Measurements from ENCODE around the gene RHBDL1. TPM values are rescaled to one million over a fixed set of nuclear protein-coding genes. Genes with fewer than 3 reads are reported as not detected.

Gene RHBDL1
- total and polyA plus RNA-seq, 2 donors (not counting 3 experiments of a cell fraction or from before 2014, with no cell fraction given): 1.1 to 1.8 TPM

DNA sequence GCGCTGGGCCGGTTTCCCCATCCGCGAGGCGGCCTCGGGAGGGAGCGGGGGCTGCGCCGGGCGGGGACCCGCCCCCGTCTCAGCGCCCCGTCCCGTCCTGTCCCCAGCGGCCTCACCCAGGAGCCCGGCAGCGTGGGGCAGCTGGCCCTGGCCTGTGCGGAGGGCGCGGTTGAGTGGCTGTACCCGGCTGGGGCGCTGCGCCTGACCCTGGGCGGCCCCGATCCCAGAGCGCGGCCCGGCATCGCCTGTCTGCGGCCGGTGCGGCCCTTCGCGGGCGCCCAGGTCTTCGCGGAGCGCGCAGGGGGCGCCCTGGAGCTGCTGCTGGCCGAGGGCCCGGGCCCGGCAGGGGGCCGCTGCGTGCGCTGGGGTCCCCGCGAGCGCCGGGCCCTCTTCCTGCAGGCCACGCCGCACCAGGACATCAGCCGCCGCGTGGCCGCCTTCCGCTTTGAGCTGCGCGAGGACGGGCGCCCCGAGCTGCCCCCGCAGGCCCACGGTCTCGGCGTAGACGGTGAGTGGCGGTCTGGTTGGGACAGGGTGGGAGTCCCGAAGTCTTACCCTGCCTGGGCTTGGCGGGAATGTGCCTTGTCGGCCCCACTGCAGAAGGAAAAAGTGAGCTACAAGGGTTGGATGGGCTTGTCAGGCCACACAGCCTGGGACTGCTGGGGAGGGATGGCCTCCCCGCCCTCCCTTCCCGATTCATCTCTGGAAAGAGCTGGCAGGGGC is 40.2 kb downstream of the RHBDL1 start:
- TF ChIP-seq JUN (IDR thresholded peaks at IDR 0.05; ENCODE audit: borderline replicate concordance, insufficient read depth, insufficient read length, low read depth): no peak
- TF ChIP-seq FOS (IDR thresholded peaks at IDR 0.05; ENCODE audit: borderline replicate concordance, insufficient read depth, low read length): no peak
- TF ChIP-seq, protein P1, sequence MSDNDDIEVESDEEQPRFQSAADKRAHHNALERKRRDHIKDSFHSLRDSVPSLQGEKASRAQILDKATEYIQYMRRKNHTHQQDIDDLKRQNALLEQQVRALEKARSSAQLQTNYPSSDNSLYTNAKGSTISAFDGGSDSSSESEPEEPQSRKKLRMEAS (IDR thresholded peaks at IDR 0.05; ENCODE audit: insufficient read depth, insufficient read length): no peak
- TF ChIP-seq, protein P2, sequence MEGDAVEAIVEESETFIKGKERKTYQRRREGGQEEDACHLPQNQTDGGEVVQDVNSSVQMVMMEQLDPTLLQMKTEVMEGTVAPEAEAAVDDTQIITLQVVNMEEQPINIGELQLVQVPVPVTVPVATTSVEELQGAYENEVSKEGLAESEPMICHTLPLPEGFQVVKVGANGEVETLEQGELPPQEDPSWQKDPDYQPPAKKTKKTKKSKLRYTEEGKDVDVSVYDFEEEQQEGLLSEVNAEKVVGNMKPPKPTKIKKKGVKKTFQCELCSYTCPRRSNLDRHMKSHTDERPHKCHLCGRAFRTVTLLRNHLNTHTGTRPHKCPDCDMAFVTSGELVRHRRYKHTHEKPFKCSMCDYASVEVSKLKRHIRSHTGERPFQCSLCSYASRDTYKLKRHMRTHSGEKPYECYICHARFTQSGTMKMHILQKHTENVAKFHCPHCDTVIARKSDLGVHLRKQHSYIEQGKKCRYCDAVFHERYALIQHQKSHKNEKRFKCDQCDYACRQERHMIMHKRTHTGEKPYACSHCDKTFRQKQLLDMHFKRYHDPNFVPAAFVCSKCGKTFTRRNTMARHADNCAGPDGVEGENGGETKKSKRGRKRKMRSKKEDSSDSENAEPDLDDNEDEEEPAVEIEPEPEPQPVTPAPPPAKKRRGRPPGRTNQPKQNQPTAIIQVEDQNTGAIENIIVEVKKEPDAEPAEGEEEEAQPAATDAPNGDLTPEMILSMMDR (IDR thresholded peaks at IDR 0.05; ENCODE audit: extremely low read depth in 1 of 2, insufficient read depth in 1 of 2, low read depth in 1 of 2, low read length in 2 of 2): peak; percentile 17 to 19
- TF ChIP-seq MYC (IDR thresholded peaks at IDR 0.05; ENCODE audit: low read depth, low read length): no peak
- no peak for TF ChIP-seq POLR2AphosphoS5 (IDR thresholded peaks at IDR 0.05; ENCODE audit: insufficient read depth, low read depth, low read length)
- intact Hi-C loops (cut with micrococcal nuclease) (loop anchor here (2.0 kb wide), 1 partner anchor 13 kb away; no protein-coding TSS in a partner anchor), dilution Hi-C loops (cut with MboI; ENCODE audit: extremely low pct_ligation_motif_present, low sequenced_read_pairs) (no loop called here)
- DNase-seq (ENCODE audit: low read depth, low spot score) (no peak), FAIRE-seq (no peak)
- CTCF ChIA-PET: interaction anchor here (0.6 to 2.6 kb wide), 11 partner anchors 9 to 342 kb away, joined by 3 to 34 read pairs (median 5); partner anchors contain the start of genes CCDC78, CHTF18, CIAO3 and HAGHL
- H3K27me3 ChIP-seq (ENCODE audit: control insufficient read depth in 2 of 2, insufficient read depth in 2 of 2, low read length in 2 of 2): no peaks in the 10 kb centered on the region
- POLR2A ChIA-PET: no interaction called here
- no peaks in the 10 kb centered on the region for H3K9me3 ChIP-seq (replicated peaks; ENCODE audit: control insufficient read depth, insufficient read depth, low read length)
- no TSS peak for BruUV-seq (replicated peaks)
- peak overlapping the region; percentile 60 for H2AFZ ChIP-seq (ENCODE audit: low read depth, low read length)
- no peak overlapping the region for H3K9ac ChIP-seq (replicated peaks; ENCODE audit: extremely low read depth, insufficient read depth, low read length)
- no peak overlapping the region for H3K27ac ChIP-seq (ENCODE audit: insufficient read depth, low read depth, low read length)
- no peaks in the 10 kb centered on the region for H4K20me1 ChIP-seq (replicated peaks; ENCODE audit: control insufficient read depth, extremely low read depth, insufficient read depth, low read length)
- no peaks in the 10 kb centered on the region for H3K36me3 ChIP-seq (ENCODE audit: control insufficient read depth in 2 of 2, extremely low read depth in 1 of 2, insufficient read depth in 2 of 2, low read length in 2 of 2)
- peaks cover 18% of the 10 kb centered on the region for H3K4me1 ChIP-seq (ENCODE audit: control insufficient read depth, extremely low read depth, insufficient read depth, low read length)
- H3K4me2 ChIP-seq (ENCODE audit: insufficient read depth, low read length): peak overlapping the region; percentile 75
- peak overlapping the region; percentile 42 to 58 (median 51) for H3K4me3 ChIP-seq (replicated peaks in 1 of 3; ENCODE audit: insufficient read depth in 1 of 3, low read depth in 1 of 3, low read length in 3 of 3)
- H3K9me1 ChIP-seq (replicated peaks; ENCODE audit: control insufficient read depth, extremely low read depth, insufficient read depth, low read length): no peaks in the 10 kb centered on the region
- H3K79me2 ChIP-seq (ENCODE audit: control insufficient read depth, insufficient read depth, low read length): no peaks in the 10 kb centered on the region

Measured in endothelial cell of umbilical vein (primary cell).